ENCODE results near the gene NUP93. TPM values are rescaled to one million over a fixed set of nuclear protein-coding genes. Genes with fewer than 3 reads are reported as not detected.

The NUP93 gene
- total and polyA plus RNA-seq, 2 of the 8 experiments (the other 6 are each of a cell fraction or from before 2014, with no cell fraction given) = 147 to 201 TPM

GRCh38 chr16:56888806-56889205, 158.9 kb downstream of the NUP93 start:
- no peak overlapping the region for H2BK120ac ChIP-seq (replicated peaks; ENCODE audit: low read depth, low read length)
- POLR2A ChIA-PET (ENCODE audit: partially characterized antibody) = interaction anchor here (1.0 to 5.5 kb wide), 2 partner anchors 14 to 44 kb away, joined by 3 to 18 read pairs; partner anchors contain the start of gene HERPUD1
- no peaks in the 10 kb centered on the region for H3K79me1 ChIP-seq (ENCODE audit: low read depth, low read length)
- no peak overlapping the region for H2BK20ac ChIP-seq (ENCODE audit: low read length)
- no peaks in the 10 kb centered on the region for H4K20me1 ChIP-seq (replicated peaks in 1 of 2; ENCODE audit: control insufficient read depth in 1 of 2, insufficient read depth in 2 of 2, low read length in 2 of 2)
- no peak overlapping the region for H2BK15ac ChIP-seq (ENCODE audit: low read length)
- no peak overlapping the region for H3K4ac ChIP-seq (replicated peaks; ENCODE audit: insufficient read length, low read depth, low read length)
- no peak overlapping the region for H2BK12ac ChIP-seq (ENCODE audit: low read depth, low read length)
- H3K14ac ChIP-seq (ENCODE audit: insufficient read length) = no peak overlapping the region
- H3K4me2 ChIP-seq (ENCODE audit: insufficient read depth in 1 of 2, low read depth in 2 of 2, low read length in 2 of 2) = no peak overlapping the region
- H3K56ac ChIP-seq (replicated peaks; ENCODE audit: insufficient read length, low read depth, low read length) = no peak overlapping the region
- H4K91ac ChIP-seq (replicated peaks; ENCODE audit: insufficient read length, low read length) = no peak overlapping the region
- H3K23me2 ChIP-seq (ENCODE audit: low read depth, low read length) = no peaks in the 10 kb centered on the region
- no peak overlapping the region for H2AFZ ChIP-seq (ENCODE audit: low read length)
- H3K4me3 ChIP-seq (ENCODE audit: extremely low read depth in 1 of 4, insufficient read depth in 2 of 4, low read depth in 3 of 4, low read length in 4 of 4) = no peak overlapping the region
- no peaks in the 10 kb centered on the region for H3K27me3 ChIP-seq (replicated peaks in 1 of 4; ENCODE audit: control insufficient read depth in 3 of 4, extremely low read depth in 1 of 4, insufficient read depth in 3 of 4, low read length in 3 of 4)
- H3K9me3 ChIP-seq (ENCODE audit: insufficient read depth in 2 of 2, low read depth in 1 of 2, low read length in 1 of 2) = peaks cover 16 to 27% of the 10 kb centered on the region in 2 experiments
- no peak overlapping the region for H4K5ac ChIP-seq (ENCODE audit: insufficient read length, low read depth, low read length)
- DNase-seq (ENCODE audit: low read depth in 1 of 2, low spot score in 2 of 2) (no peak), FAIRE-seq (no peak)
- H3K23ac ChIP-seq (ENCODE audit: insufficient read length) = no peak overlapping the region
- no peak overlapping the region for H3K18ac ChIP-seq (ENCODE audit: extremely low read depth, low read length)
- no peaks in the 10 kb centered on the region for H3K36me3 ChIP-seq (ENCODE audit: control insufficient read depth in 2 of 4, insufficient read depth in 4 of 4, low read length in 3 of 4)
- no peaks in the 10 kb centered on the region for H3K4me1 ChIP-seq (replicated peaks in 1 of 4; ENCODE audit: control insufficient read depth in 3 of 4, insufficient read depth in 4 of 4, low read length in 3 of 4)
- no peak overlapping the region for H2AK5ac ChIP-seq (ENCODE audit: low read depth, low read length)
- no peaks in the 10 kb centered on the region for H3K79me2 ChIP-seq (ENCODE audit: control insufficient read depth in 1 of 2, insufficient read depth in 2 of 2, low read length in 2 of 2)
- H2BK5ac ChIP-seq (ENCODE audit: low read depth, low read length) = no peak overlapping the region
- whole genome bisulfite sequencing, 2 experiments (ENCODE audit: extremely low coverage in 1 of 2, insufficient coverage in 1 of 2, insufficient read length in 1 of 2, insufficient replicate concordance in 2 of 2, low coverage in 1 of 2, low lambda C conversion rate in 2 of 2, missing lambda C conversion rate in 1 of 2) = 95% methylated on average over 5 of the region's 7 CpGs; no CpG with 5 or more reads in 1 of the 2 experiments
- H4K8ac ChIP-seq (ENCODE audit: extremely low read depth, insufficient read depth, low read length) = no peak overlapping the region
- no peak overlapping the region for H3K9ac ChIP-seq (replicated peaks in 1 of 4; ENCODE audit: extremely low read depth in 1 of 4, low read depth in 3 of 4, low read length in 3 of 4)
- no peak overlapping the region for H3K27ac ChIP-seq (ENCODE audit: low read depth, low read length)
- TF ChIP-seq SAP30 (IDR thresholded peaks at IDR 0.05; ENCODE audit: insufficient read depth, insufficient replicate concordance, low read length) = no peak
- TF ChIP-seq MAFK (IDR thresholded peaks at IDR 0.05; ENCODE audit: low read depth, low read length) = no peak
- no peak for TF ChIP-seq CEBPB (IDR thresholded peaks at IDR 0.05; ENCODE audit: low read depth, low read length)
- no peak for TF ChIP-seq JUND (IDR thresholded peaks at IDR 0.05; ENCODE audit: low read length)
- no peak for TF ChIP-seq CHD2 (IDR thresholded peaks at IDR 0.05; ENCODE audit: low read length)
- no peak for TF ChIP-seq SRF (IDR thresholded peaks at IDR 0.05; ENCODE audit: low read depth, low read length)
- no peak for TF ChIP-seq SIRT6 (IDR thresholded peaks at IDR 0.05; ENCODE audit: low read length)
- no peak for TF ChIP-seq BRCA1 (IDR thresholded peaks at IDR 0.05; ENCODE audit: low read depth, low read length)
- no peak for TF ChIP-seq KDM1A (IDR thresholded peaks at IDR 0.05; ENCODE audit: borderline replicate concordance, low read length)
- TF ChIP-seq TAF1 (IDR thresholded peaks at IDR 0.05; ENCODE audit: low read depth, low read length) = no peak
- TF ChIP-seq SP4 (IDR thresholded peaks at IDR 0.05; ENCODE audit: low read length) = no peak
- TF ChIP-seq TAF7 (optimal IDR thresholded peaks at IDR 0.05; ENCODE audit: borderline replicate concordance, low read depth, low read length) = no peak
- no peak for TF ChIP-seq RBBP5 (IDR thresholded peaks at IDR 0.05; ENCODE audit: borderline replicate concordance, low read depth, low read length)
- TF ChIP-seq MAX (IDR thresholded peaks at IDR 0.05) = no peak
- TF ChIP-seq POU5F1 (IDR thresholded peaks at IDR 0.05; ENCODE audit: low read depth, low read length) = no peak
- CTCF ChIA-PET (ENCODE audit: partially characterized antibody) = interaction anchor here (0.6 to 1.0 kb wide), 2 partner anchors 19 to 20 kb away, joined by 3 to 5 read pairs; no protein-coding TSS in a partner anchor

Measured in H1 (cell line).